ENCODE data around the gene PLAAT2. TPM values are rescaled to one million over a fixed set of nuclear protein-coding genes. Genes with fewer than 3 reads are reported as not detected.
"Not testable (repeated sequence)": the region's sequence is repeated elsewhere in the genome, so short reads cannot be mapped to it uniquely, and the experiment has no call there.

Gene PLAAT2
- not detected for polyA plus RNA-seq (2013, experiment 1 of 2)
- not detected for polyA plus RNA-seq (2013, experiment 2 of 2)

DNA sequence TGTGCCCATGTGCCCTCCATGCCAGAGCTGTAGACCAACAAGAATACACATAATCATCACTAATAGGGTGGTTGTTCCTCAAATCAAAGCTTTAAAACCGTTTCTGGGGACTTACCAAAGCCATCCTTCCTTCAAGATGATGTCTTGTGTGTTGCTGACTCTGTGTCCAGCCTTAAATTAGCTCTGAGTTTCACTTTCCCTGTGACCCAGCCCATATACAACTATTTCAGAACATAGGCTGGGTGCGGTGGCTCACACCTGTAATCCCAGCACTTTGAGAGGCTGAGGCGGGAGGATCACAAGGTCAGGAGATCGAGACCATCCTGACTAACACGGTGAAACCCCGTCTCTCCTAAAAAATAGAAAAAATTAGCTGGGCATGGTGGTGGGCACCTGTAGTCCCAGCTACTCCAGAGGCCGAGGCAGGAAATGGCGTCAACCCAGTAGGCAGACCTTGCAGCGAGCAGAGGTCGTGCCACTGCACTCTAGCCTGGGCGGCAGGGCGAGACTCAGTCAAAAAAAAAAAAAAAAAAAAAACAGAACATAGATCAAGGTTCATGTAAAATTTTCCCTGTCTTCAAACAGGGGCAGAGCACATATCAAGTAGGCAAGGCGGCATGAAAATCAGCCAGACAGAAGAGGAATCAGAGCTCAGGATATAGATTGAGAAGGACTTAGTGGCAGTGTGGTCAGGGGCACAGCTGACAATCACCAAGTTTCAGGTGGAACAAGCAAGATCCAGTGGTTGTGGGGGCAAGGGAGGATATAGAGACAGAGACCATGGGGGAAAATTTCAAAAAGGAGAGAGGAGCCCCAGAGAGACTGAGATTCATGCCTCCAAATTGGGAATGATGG is at the start of gene PLAAT2:
Gene PLAAT2, minus strand, starts transcription at position 179 of the 855 bp plus-strand sequence. Its CDS starts 55 bp downstream, at position 124.
- 92 to 99% methylated on average over 4 to 8 of the region's 13 CpGs for WGBS, 2 experiments (ENCODE audit: insufficient coverage in 2 of 2)
- Histone ChIP-seq H3K27ac (ENCODE audit: low read depth, low read length, severe bottlenecking) (no peak within 1 kb of the TSS), H3K4me1 (ENCODE audit: control insufficient read depth, insufficient read depth, low read length, poor library complexity, severe bottlenecking) (no peaks in the 10 kb centered on the region), H3K9me3 (ENCODE audit: control insufficient read depth, low read length) (no peaks in the 10 kb centered on the region), H3K4me3 (ENCODE audit: extremely low read depth, insufficient read depth, low read length, poor library complexity, severe bottlenecking) (no peak within 1 kb of the TSS), H3K36me3 (ENCODE audit: control insufficient read depth, insufficient read depth, low read length) (no peaks in the 10 kb centered on the region)

DNA sequence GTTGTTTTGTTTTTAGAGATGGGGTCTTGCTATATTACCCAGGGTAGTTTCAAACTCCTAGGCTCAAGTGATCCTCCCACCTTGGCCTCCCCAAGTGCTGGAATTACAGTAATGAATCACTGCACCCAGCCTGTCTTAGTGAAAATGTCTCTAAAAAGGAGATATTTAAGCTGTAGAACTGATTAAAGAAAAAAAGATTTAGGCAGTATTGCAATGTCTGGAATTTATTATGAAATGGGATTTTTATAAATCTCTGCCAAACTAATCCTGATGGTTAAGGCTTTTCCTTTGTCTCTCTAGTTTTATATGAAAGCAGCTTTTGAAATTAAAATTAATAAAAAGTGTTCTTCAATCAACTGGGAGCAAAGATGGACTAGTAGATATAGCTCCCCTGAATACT is 49.0 kb upstream of the PLAAT2 start:
- H3K27ac ChIP-seq (ENCODE audit: low read depth, low read length, severe bottlenecking): no peak overlapping the region
- no peak overlapping the region for H3K4me3 ChIP-seq (ENCODE audit: extremely low read depth, insufficient read depth, low read length, poor library complexity, severe bottlenecking)
- peaks cover 4% of the 10 kb centered on the region for H3K4me1 ChIP-seq (ENCODE audit: control insufficient read depth, insufficient read depth, low read length, poor library complexity, severe bottlenecking)
- no peaks in the 10 kb centered on the region for H3K9me3 ChIP-seq (ENCODE audit: control insufficient read depth, low read length)
- H3K36me3 ChIP-seq (ENCODE audit: control insufficient read depth, insufficient read depth, low read length): no peaks in the 10 kb centered on the region

DNA sequence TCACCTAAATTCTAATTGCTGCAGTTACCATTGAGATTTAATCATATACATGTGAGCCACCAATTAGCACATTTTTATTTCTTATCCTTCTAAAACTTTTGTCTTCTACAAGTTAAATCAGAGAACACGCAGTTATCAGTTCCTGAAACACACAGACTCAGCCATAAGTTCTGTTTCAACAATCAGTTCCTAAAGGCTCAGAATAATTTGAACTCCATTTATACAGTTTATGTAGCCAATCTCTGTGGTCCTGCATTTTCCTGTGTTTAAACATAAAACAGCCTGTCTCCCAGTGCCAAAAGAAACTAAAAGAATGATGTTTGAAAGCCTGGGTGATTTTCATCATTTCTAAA is 48.2 kb upstream of the PLAAT2 start:
- peaks cover 4% of the 10 kb centered on the region for H3K4me1 ChIP-seq (ENCODE audit: control insufficient read depth, insufficient read depth, low read length, poor library complexity, severe bottlenecking)
- H3K27ac ChIP-seq (ENCODE audit: low read depth, low read length, severe bottlenecking): no peak overlapping the region
- no peaks in the 10 kb centered on the region for H3K9me3 ChIP-seq (ENCODE audit: control insufficient read depth, low read length)
- no peak overlapping the region for H3K4me3 ChIP-seq (ENCODE audit: extremely low read depth, insufficient read depth, low read length, poor library complexity, severe bottlenecking)
- no peaks in the 10 kb centered on the region for H3K36me3 ChIP-seq (ENCODE audit: control insufficient read depth, insufficient read depth, low read length)
- whole genome bisulfite sequencing, 2 experiments (ENCODE audit: insufficient coverage in 2 of 2): 30 to 73% methylated on average over 1 of the region's 1 CpG

DNA sequence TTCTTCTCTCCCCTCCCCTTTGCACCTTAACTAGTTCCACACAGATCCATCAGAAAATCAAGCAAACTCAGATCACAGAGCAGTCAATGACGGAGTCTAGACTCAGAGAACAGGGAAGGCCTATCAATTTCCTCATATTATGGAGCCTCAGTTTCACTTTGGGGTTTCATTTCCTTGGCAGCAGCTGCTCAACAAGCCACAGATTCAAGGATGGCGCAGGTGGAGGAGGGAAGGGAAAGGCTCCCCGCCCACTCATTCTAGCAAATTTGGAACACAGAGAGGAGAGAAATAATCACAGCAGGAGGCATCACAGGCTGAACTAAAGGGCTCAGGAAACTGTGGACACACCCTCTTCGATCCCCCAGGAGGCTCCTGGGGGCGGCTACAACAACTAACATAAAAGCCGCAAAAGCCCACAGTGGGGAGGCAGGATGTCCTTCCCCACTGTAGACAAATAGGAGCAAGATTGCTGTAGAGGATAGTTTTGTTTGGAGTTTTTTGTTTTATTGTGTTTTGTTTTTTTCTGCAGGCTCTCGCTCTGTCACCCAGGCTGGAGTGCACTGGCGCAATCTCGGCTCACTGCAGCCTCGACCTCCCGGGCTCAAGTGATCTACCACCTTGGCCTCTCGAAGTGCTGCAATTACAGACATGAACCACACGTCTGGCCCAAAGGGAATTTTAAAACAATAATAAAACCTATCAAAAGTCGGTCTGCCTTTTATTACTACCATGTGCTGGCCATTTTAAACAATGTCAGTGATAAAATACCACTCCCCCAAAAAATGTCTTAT is 47.6 kb upstream of the PLAAT2 start:
- Histone ChIP-seq H3K27ac (ENCODE audit: low read depth, low read length, severe bottlenecking) (no peak overlapping the region), H3K4me3 (ENCODE audit: extremely low read depth, insufficient read depth, low read length, poor library complexity, severe bottlenecking) (no peak overlapping the region), H3K36me3 (ENCODE audit: control insufficient read depth, insufficient read depth, low read length) (no peaks in the 10 kb centered on the region), H3K9me3 (ENCODE audit: control insufficient read depth, low read length) (no peaks in the 10 kb centered on the region), H3K4me1 (ENCODE audit: control insufficient read depth, insufficient read depth, low read length, poor library complexity, severe bottlenecking) (peaks cover 4% of the 10 kb centered on the region)
- WGBS, 2 experiments (ENCODE audit: insufficient coverage in 2 of 2): 17 to 21% methylated on average over 11 to 13 of the region's 14 CpGs

- peaks cover 4% of the 10 kb centered on the region for H3K4me1 ChIP-seq (ENCODE audit: control insufficient read depth, insufficient read depth, low read length, poor library complexity, severe bottlenecking)
- H3K9me3 ChIP-seq (ENCODE audit: control insufficient read depth, low read length): no peaks in the 10 kb centered on the region
- no peaks in the 10 kb centered on the region for H3K36me3 ChIP-seq (ENCODE audit: control insufficient read depth, insufficient read depth, low read length)
- H3K4me3 ChIP-seq (ENCODE audit: extremely low read depth, insufficient read depth, low read length, poor library complexity, severe bottlenecking): no peak overlapping the region
- 78 to 81% methylated on average over 8 to 12 of the region's 14 CpGs for WGBS, 2 experiments (ENCODE audit: insufficient coverage in 2 of 2)
- H3K27ac ChIP-seq (ENCODE audit: low read depth, low read length, severe bottlenecking): no peak overlapping the region
Observed at GRCh38 chr11:63609971-63610580, 46.9 kb upstream of the PLAAT2 start.

DNA sequence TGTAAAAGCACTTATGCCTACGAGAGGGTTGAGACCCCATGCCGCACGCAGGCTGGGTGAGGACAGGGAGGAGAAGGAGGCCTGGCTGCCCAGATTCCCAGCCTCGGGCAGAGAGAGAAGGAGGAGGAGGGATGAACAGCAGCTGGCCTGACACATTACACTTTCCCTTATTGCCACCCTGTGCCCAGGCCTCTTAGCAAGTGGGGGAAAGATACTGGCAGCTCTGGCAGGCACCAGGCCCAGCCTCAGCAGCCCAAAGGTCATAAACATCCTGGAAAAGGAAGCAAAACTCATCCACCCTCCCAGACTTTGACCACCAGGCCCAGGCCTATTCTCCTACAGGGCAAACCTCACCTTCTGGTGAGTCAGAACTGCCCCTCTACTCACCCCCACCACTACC is 46.4 kb upstream of the PLAAT2 start:
- Histone ChIP-seq H3K4me3 (ENCODE audit: extremely low read depth, insufficient read depth, low read length, poor library complexity, severe bottlenecking) (no peak overlapping the region), H3K4me1 (ENCODE audit: control insufficient read depth, insufficient read depth, low read length, poor library complexity, severe bottlenecking) (peaks cover 4% of the 10 kb centered on the region), H3K9me3 (ENCODE audit: control insufficient read depth, low read length) (no peaks in the 10 kb centered on the region), H3K36me3 (ENCODE audit: control insufficient read depth, insufficient read depth, low read length) (no peaks in the 10 kb centered on the region), H3K27ac (ENCODE audit: low read depth, low read length, severe bottlenecking) (no peak overlapping the region)
- 88 to 94% methylated on average over 3 of the region's 4 CpGs for WGBS, 2 experiments (ENCODE audit: insufficient coverage in 2 of 2)

DNA sequence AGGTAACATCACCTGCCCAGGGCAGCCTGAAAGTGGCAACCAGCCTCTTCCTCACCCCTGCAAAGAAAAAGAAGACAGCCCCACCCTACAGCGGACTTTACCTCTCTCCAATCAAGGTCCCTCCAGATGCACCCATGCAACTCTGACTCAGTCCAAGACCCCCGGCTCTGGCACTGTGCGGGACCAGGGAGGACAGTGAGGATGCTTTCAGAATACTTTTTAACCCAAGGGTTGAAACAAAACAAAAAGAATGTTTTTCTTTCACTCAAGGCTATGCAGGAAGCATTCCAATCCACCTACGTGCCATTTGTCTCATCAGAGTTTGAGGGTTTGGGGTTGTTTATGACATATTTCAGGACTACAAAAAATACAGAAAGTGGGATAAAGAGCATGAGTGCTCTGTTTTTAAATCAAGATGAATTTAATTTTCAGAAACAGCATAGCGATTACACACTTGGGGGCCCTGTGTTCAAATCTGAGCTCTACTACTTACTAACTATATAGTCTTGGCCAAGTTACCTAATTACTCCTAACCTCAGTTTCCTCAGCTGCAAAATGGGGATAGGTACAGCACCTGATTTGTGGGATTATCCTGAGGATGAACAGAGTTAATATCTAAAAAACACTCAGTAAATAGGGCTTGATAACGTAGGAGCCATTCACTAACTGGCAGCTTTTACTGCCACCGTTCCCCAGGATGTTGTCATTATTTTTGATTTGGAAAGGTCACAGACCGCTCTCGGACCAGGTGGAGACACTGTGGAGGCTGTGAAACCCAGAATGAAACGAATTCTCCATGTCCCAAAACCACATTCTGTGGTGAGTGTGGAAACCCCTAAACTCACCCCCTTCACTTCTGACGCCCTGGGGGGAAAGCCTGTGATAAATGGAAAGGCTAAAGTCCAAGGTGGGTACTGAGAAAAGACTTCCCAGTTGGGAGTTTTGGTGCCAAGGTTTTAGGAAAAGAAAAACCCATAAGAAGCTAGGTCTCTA is 45.5 kb upstream of the PLAAT2 start:
- no peaks in the 10 kb centered on the region for H3K36me3 ChIP-seq (ENCODE audit: control insufficient read depth, insufficient read depth, low read length)
- WGBS, 2 experiments (ENCODE audit: insufficient coverage in 2 of 2): 87 to 89% methylated on average over 5 of the region's 11 CpGs
- H3K4me3 ChIP-seq (ENCODE audit: extremely low read depth, insufficient read depth, low read length, poor library complexity, severe bottlenecking): no peak overlapping the region
- H3K9me3 ChIP-seq (ENCODE audit: control insufficient read depth, low read length): no peaks in the 10 kb centered on the region
- H3K4me1 ChIP-seq (ENCODE audit: control insufficient read depth, insufficient read depth, low read length, poor library complexity, severe bottlenecking): peaks cover 4% of the 10 kb centered on the region
- no peak overlapping the region for H3K27ac ChIP-seq (ENCODE audit: low read depth, low read length, severe bottlenecking)

DNA sequence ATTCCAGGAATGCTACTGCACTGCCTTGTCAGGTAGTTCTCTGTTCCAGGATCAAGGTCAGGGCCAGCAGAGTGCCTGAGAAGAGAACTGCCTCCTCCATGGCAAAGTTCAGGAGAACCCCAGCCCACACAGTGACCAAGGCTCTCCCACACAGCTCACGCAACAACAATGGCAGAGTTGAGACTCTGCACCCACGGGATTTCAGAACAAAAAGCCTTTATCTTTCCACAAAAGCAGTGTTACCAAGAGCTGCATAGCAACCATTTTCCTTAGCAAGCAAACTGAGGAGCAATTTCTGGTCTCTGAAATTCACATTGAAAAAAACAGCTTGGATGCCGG is 40.0 kb upstream of the PLAAT2 start:
- Histone ChIP-seq H3K4me3 (ENCODE audit: extremely low read depth, insufficient read depth, low read length, poor library complexity, severe bottlenecking) (no peak overlapping the region), H3K36me3 (ENCODE audit: control insufficient read depth, insufficient read depth, low read length) (no peaks in the 10 kb centered on the region), H3K9me3 (ENCODE audit: control insufficient read depth, low read length) (no peaks in the 10 kb centered on the region), H3K27ac (ENCODE audit: low read depth, low read length, severe bottlenecking) (no peak overlapping the region), H3K4me1 (ENCODE audit: control insufficient read depth, insufficient read depth, low read length, poor library complexity, severe bottlenecking) (peaks cover 2% of the 10 kb centered on the region)
- WGBS, 2 experiments (ENCODE audit: insufficient coverage in 2 of 2): 75 to 83% methylated on average over 1 to 2 of the region's 3 CpGs

GRCh38 chr11:63602290-63603179 is 39.4 kb upstream of the PLAAT2 start:
- not testable (repeated sequence) for H3K4me3 ChIP-seq (ENCODE audit: extremely low read depth, insufficient read depth, low read length, poor library complexity, severe bottlenecking); H3K36me3 ChIP-seq (ENCODE audit: control insufficient read depth, insufficient read depth, low read length); H3K9me3 ChIP-seq (ENCODE audit: control insufficient read depth, low read length); H3K27ac ChIP-seq (ENCODE audit: low read depth, low read length, severe bottlenecking); H3K4me1 ChIP-seq (ENCODE audit: control insufficient read depth, insufficient read depth, low read length, poor library complexity, severe bottlenecking)
- 94 to 96% methylated on average over 4 to 7 of the region's 11 CpGs for WGBS, 2 experiments (ENCODE audit: insufficient coverage in 2 of 2)

Measured in mesodermal cell (in vitro differentiated cells).